ENCODE data around the gene IRX6. TPM values are rescaled to one million over a fixed set of nuclear protein-coding genes. Genes with fewer than 3 reads are reported as not detected.

Gene IRX6
- total RNA-seq, 1 donor from 2014 or later, result 13.0 TPM

DNA sequence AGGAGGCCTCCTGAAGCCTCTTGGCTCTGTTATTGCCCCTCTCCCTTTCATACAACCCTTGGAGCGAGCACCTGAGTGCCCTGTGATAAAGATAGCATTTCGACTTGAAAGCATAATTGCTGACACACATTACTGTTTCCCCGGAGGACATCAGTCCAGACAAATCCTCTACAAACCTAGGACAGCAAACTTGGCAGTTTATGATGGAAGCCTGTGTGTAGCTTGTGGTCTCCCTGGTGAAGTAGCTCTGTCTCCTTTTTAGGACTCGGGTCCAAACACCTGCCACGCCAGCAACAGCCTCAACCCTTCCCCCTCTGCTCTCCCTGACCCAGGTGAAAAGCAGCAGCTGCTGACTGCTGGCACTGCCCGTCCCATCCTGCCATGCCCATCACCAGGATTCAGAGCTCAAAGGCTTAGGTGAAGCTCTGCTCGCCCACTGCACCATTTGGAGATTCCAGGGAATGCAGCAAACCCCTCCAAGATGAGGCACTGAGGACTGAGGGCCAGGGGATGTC lies 55.9 kb downstream of the IRX6 start:
- H3K4me3 ChIP-seq, result no peak overlapping the region
- no peak for DNase-seq
- TF ChIP-seq, protein P1, sequence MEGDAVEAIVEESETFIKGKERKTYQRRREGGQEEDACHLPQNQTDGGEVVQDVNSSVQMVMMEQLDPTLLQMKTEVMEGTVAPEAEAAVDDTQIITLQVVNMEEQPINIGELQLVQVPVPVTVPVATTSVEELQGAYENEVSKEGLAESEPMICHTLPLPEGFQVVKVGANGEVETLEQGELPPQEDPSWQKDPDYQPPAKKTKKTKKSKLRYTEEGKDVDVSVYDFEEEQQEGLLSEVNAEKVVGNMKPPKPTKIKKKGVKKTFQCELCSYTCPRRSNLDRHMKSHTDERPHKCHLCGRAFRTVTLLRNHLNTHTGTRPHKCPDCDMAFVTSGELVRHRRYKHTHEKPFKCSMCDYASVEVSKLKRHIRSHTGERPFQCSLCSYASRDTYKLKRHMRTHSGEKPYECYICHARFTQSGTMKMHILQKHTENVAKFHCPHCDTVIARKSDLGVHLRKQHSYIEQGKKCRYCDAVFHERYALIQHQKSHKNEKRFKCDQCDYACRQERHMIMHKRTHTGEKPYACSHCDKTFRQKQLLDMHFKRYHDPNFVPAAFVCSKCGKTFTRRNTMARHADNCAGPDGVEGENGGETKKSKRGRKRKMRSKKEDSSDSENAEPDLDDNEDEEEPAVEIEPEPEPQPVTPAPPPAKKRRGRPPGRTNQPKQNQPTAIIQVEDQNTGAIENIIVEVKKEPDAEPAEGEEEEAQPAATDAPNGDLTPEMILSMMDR (IDR thresholded peaks at IDR 0.05; ENCODE audit: borderline replicate concordance), result no peak
- no peaks in the 10 kb centered on the region for H3K27me3 ChIP-seq (ENCODE audit: low read depth)
- no peaks in the 10 kb centered on the region for H3K36me3 ChIP-seq
- peak overlapping the region; percentile 56 for H3K27ac ChIP-seq (replicated peaks)
- intact Hi-C loops (cut with micrococcal nuclease), result no loop called here
- peaks cover 25% of the 10 kb centered on the region for H3K4me1 ChIP-seq
- H3K9me3 ChIP-seq (replicated peaks), result no peaks in the 10 kb centered on the region

Other genes with a start within 250 kb of the IRX6 start
- 87.4 TPM for gene MMP2, start 155.0 kb downstream of the IRX6 start, total RNA-seq
- 6.9 TPM for gene LPCAT2, start 184.9 kb downstream of the IRX6 start, total RNA-seq
- gene CAPNS2, start 242.5 kb downstream of the IRX6 start, total RNA-seq, result not detected